Panc1 (cell line): ENCODE results near the gene SEPHS2. TPM values are rescaled to one million over a fixed set of nuclear protein-coding genes. Genes with fewer than 3 reads are reported as not detected.

Experiments used
- ATAC-seq: fragments of 200-7000 bp; cut with Tn5 transposase; 2 replicates; pipeline ENCODE4 v1.9.1; 2020; ENCODE audit warnings: mild to moderate bottlenecking, moderate library complexity
- BruUV-seq: library from RNA; stranded (reverse); fragments of 400-500 nt; replicated peaks from 2 replicates; lab custom pipeline; 2021; lab: Mats Ljungman, UMichigan
- CTCF ChIA-PET: fragments of 300-600 bp; sonication (Branson Sonifier 250); formaldehyde crosslinking; loops from one replicate; lab custom pipeline; 2022; ENCODE audit warnings: antibody characterized with exemption; lab: Charles Lee
- POLR2A ChIA-PET: fragments of 300-600 bp; sonication (Branson Sonifier 250); formaldehyde crosslinking; loops from one replicate; lab custom pipeline; 2022; ENCODE audit warnings: antibody characterized with exemption; lab: Charles Lee
- DNase-seq: peaks from one replicate; pipeline ENCODE4 v3.0.0-alpha.2; 2010; ENCODE audit warnings: low read depth, low spot score
- H3K27ac ChIP-seq: 2 replicates; pipeline ENCODE4 v1.5.1; 2011; ENCODE audit warnings: mild to moderate bottlenecking, low read length, inconsistent platforms
- H3K27me3 ChIP-seq: fragments of 200-500 bp; sonication (Bioruptor generic); 2 replicates; pipeline ENCODE4 v1.6.0; 2014; ENCODE audit warnings: low read length, inconsistent platforms; ENCODE audit not compliant: control insufficient read depth, insufficient read depth
- H3K36me3 ChIP-seq: fragments of 200-500 bp; sonication (Bioruptor generic); 2 replicates; pipeline ENCODE4 v1.5.1; 2014; ENCODE audit warnings: inconsistent platforms, mild to moderate bottlenecking, low read length, moderate library complexity; ENCODE audit not compliant: control insufficient read depth, insufficient read depth
- H3K4me1 ChIP-seq: 2 replicates; pipeline ENCODE4 v1.5.1; 2011; ENCODE audit warnings: inconsistent platforms, mild to moderate bottlenecking, low read length, moderate library complexity; ENCODE audit not compliant: control insufficient read depth, insufficient read depth
- H3K4me3 ChIP-seq, 2 experiments: 2 replicates each; pipeline ENCODE4 v1.5.1; 2011 to 2012; ENCODE audit warnings: low read depth in 2 of 2, low read length in 2 of 2, mild to moderate bottlenecking in 2 of 2, inconsistent platforms in 1 of 2, moderate library complexity in 1 of 2
- H3K9me3 ChIP-seq: fragments of 200-500 bp; sonication (Bioruptor generic); 2 replicates; pipeline ENCODE4 v1.5.1; 2014; ENCODE audit warnings: low read depth, mild to moderate bottlenecking, inconsistent platforms, low read length, moderate library complexity; ENCODE audit not compliant: control insufficient read depth, insufficient read depth
- CTCF ChIP-seq: fragments of 450-650 bp; IDR thresholded peaks from 2 replicates; pipeline ENCODE4 v1.5.1; 2017; ENCODE audit warnings: mild to moderate bottlenecking
- POLR2AphosphoS5 ChIP-seq: IDR thresholded peaks from 2 replicates; pipeline ENCODE4 v1.6.1; 2012; ENCODE audit warnings: mild to moderate bottlenecking, low read depth, low read length, moderate library complexity
- REST ChIP-seq, 2 experiments: IDR thresholded peaks; 2 replicates each; pipeline ENCODE4 v1.6.1; 2011 to 2012; ENCODE audit warnings: low read depth in 2 of 2, control low read depth in 1 of 2, low read length in 1 of 2, mild to moderate bottlenecking in 1 of 2, moderate library complexity in 1 of 2; ENCODE audit not compliant: insufficient read depth in 1 of 2
- SIN3A ChIP-seq: IDR thresholded peaks from 2 replicates; pipeline ENCODE4 v1.6.1; 2012; ENCODE audit warnings: low read depth, mild to moderate bottlenecking, low read length, moderate library complexity, borderline replicate concordance; ENCODE audit not compliant: insufficient read depth
- TCF7L2 ChIP-seq: IDR thresholded peaks from 2 replicates; pipeline ENCODE4 v1.6.1; 2011; ENCODE audit warnings: mild to moderate bottlenecking, low read depth, low read length, inconsistent platforms
- in situ Hi-C: cut with HindIII; loops from 2 replicates; pipeline ENCODE4 v1.10.0; 2016; ENCODE audit warnings: low sequenced_read_pairs, low pct_unique_long_range_greater_than_20kb
- intact Hi-C: fragments of 100-400 bp; cut with micrococcal nuclease; formaldehyde crosslinking; loops from one replicate; pipeline ENCODE4 v1.10.0; 2022; ENCODE audit not compliant: unreplicated experiment
- total RNA-seq: library from RNA; stranded (reverse); gene quantifications from one replicate; pipeline ENCODE4 v1.2.1, GENCODE V29; 2021; ENCODE audit not compliant: unreplicated experiment

Gene SEPHS2
- total RNA-seq, 1 experiment from 2014 or later: 68.5 TPM

- intact Hi-C loops: no loop called here
- ChIA-PET POLR2A (no interaction called here), CTCF (no interaction called here)
- DNase-seq (no peak), ATAC-seq (peak; percentile 42; the same call in 1 of the 2 replicates)
- no peak within 1 kb of the TSS for H3K4me3 ChIP-seq
- no peaks in the 10 kb centered on the region for H3K4me1 ChIP-seq
- no peaks in the 10 kb centered on the region for H3K36me3 ChIP-seq
- in situ Hi-C loops: no loop called here
- no peak within 1 kb of the TSS for H3K27ac ChIP-seq
- TF ChIP-seq TCF7L2: no peak
- TF ChIP-seq POLR2AphosphoS5: no peak
- TF ChIP-seq SIN3A: no peak
- TF ChIP-seq CTCF: no peak
- no peak for TF ChIP-seq REST (IDR thresholded peaks at IDR 0.05; ENCODE audit: insufficient read depth in 1 of 2, low read depth in 2 of 2, low read length in 1 of 2)
- no TSS peak for BruUV-seq
- no peaks in the 10 kb centered on the region for H3K27me3 ChIP-seq
- no peaks in the 10 kb centered on the region for H3K9me3 ChIP-seq
Observed at GRCh38 chr16:30472328-30472942, 26.8 kb upstream of the SEPHS2 start, which contains the start of gene ITGAL. ITGAL (plus strand) TSS chr16:30472742; CDS start chr16:30472838, 96 bp downstream.

- POLR2A ChIA-PET: no interaction called here
- CTCF ChIA-PET: no interaction called here
- DNase-seq (no peak), ATAC-seq (no peak)
- Histone ChIP-seq H3K4me1 (no peaks in the 10 kb centered on the region), H3K36me3 (no peaks in the 10 kb centered on the region), H3K27ac (no peak overlapping the region), H3K9me3 (no peaks in the 10 kb centered on the region), H3K4me3 (no peak overlapping the region), H3K27me3 (no peaks in the 10 kb centered on the region)
- intact Hi-C loops (no loop called here), in situ Hi-C loops (no loop called here)
- no peak for TF ChIP-seq POLR2AphosphoS5
- BruUV-seq: no TSS peak
Observed at GRCh38 chr16:30470632-30470995, 24.9 kb upstream of the SEPHS2 start.

GRCh38 chr16:30470170-30470512 is 24.5 kb upstream of the SEPHS2 start:
- no peak overlapping the region for H3K4me3 ChIP-seq
- TF ChIP-seq POLR2AphosphoS5 (no peak), REST (IDR thresholded peaks at IDR 0.05; ENCODE audit: insufficient read depth in 1 of 2, low read depth in 2 of 2, low read length in 1 of 2) (no peak), CTCF (no peak), TCF7L2 (no peak), SIN3A (no peak)
- POLR2A ChIA-PET: no interaction called here
- no peak for DNase-seq
- no peaks in the 10 kb centered on the region for H3K9me3 ChIP-seq
- intact Hi-C loops: no loop called here
- no peaks in the 10 kb centered on the region for H3K4me1 ChIP-seq
- no peak overlapping the region for H3K27ac ChIP-seq
- no TSS peak for BruUV-seq
- in situ Hi-C loops: no loop called here
- no peaks in the 10 kb centered on the region for H3K36me3 ChIP-seq
- no peak for ATAC-seq
- H3K27me3 ChIP-seq: no peaks in the 10 kb centered on the region
- CTCF ChIA-PET: no interaction called here
